HPDE6-E6E7 (cell line): ENCODE results near the gene NFKB2.
A peak's percentile ranks its signal among the peaks of the same experiment; 100 is the strongest.

ENCODE experiments used
- DNase-seq: peaks from one replicate; pipeline ENCODE4 v3.0.0; 2011; ENCODE audit warnings: missing footprints; ENCODE audit errors: extremely low spot score

The NFKB2 gene

GRCh38 chr10:102395400-102396316, at the start of gene NFKB2:
Gene NFKB2, plus strand, starts transcription at chr10:102395705. Its CDS starts 255 bp downstream, at chr10:102395960.
- DNase-seq = peak; percentile 76

GRCh38 chr10:102347236-102347828, 48.2 kb upstream of the NFKB2 start:
- DNase-seq = peak; percentile 58

GRCh38 chr10:102352066-102352715, 43.3 kb upstream of the NFKB2 start:
- peak; percentile 43 for DNase-seq

GRCh38 chr10:102354451-102354850, 41.1 kb upstream of the NFKB2 start:
- DNase-seq = no peak

GRCh38 chr10:102358712-102359382, 36.7 kb upstream of the NFKB2 start:
- DNase-seq = no peak

GRCh38 chr10:102367441-102367840, 28.1 kb upstream of the NFKB2 start:
- no peak for DNase-seq

- DNase-seq = no peak
Measured at GRCh38 chr10:102368077-102368476, 27.4 kb upstream of the NFKB2 start.

- no peak for DNase-seq
Measured at GRCh38 chr10:102371295-102371694, 24.2 kb upstream of the NFKB2 start.

- DNase-seq = no peak
Measured at GRCh38 chr10:102375250-102375649, 20.3 kb upstream of the NFKB2 start.

GRCh38 chr10:102375867-102376266, 19.6 kb upstream of the NFKB2 start:
- DNase-seq = no peak

- no peak for DNase-seq
Measured at GRCh38 chr10:102376901-102377300, 18.6 kb upstream of the NFKB2 start.

GRCh38 chr10:102379383-102379782, 16.1 kb upstream of the NFKB2 start:
- DNase-seq = no peak

- DNase-seq = no peak
Measured at GRCh38 chr10:102381983-102382382, 13.5 kb upstream of the NFKB2 start.

- DNase-seq = no peak
Measured at GRCh38 chr10:102382871-102383270, 12.6 kb upstream of the NFKB2 start.

- no peak for DNase-seq
Measured at GRCh38 chr10:102384053-102384452, 11.5 kb upstream of the NFKB2 start.

GRCh38 chr10:102384606-102385429, 10.7 kb upstream of the NFKB2 start:
- no peak for DNase-seq

- DNase-seq = no peak
Measured at GRCh38 chr10:102389894-102390293, 5.6 kb upstream of the NFKB2 start.

GRCh38 chr10:102392306-102392705, 3.2 kb upstream of the NFKB2 start:
- DNase-seq = no peak

GRCh38 chr10:102393411-102394078, 2.0 kb upstream of the NFKB2 start:
- no peak for DNase-seq

GRCh38 chr10:102394079-102394800, 1.3 kb upstream of the NFKB2 start:
- peak; percentile 93 for DNase-seq
